Esophagus squamous epithelium (tissue), 4 donors: ENCODE results near the gene ZNF710.

ENCODE experiments used
- CTCF ChIP-seq, 6 experiments: fragments of 450-650 bp in 4 of 6; fragments of 200-600 bp in 2 of 6; sonication (generic) in 2 of 6; IDR thresholded peaks; one replicate each; pipeline ENCODE4 v1.5.1; 2016 to 2019; ENCODE audit warnings: antibody characterized with exemption in 6 of 6, mild to moderate bottlenecking in 4 of 6, moderate library complexity in 4 of 6
- POLR2A ChIP-seq, 4 donors: fragments of 450-650 bp; IDR thresholded peaks; one replicate each; pipeline ENCODE4 v1.6.1; 2017; ENCODE audit warnings: antibody characterized with exemption in 4 of 4, mild to moderate bottlenecking in 4 of 4, moderate library complexity in 3 of 4

- TF ChIP-seq CTCF (IDR thresholded peaks at IDR 0.05) (no peak), POLR2A (IDR thresholded peaks at IDR 0.05) (no peak)
These were observed 55.4 kb downstream of the ZNF710 start for GRCh38 chr15:90056529-90056928.
